A549 (cell line): Measurements from ENCODE around the gene GAK. TPM values are rescaled to one million over a fixed set of nuclear protein-coding genes. Genes with fewer than 3 reads are reported as not detected.

Experiments
- ATAC-seq, 2 experiments: fragments of 200-7000 bp in 1 of 2; fragments of >200 bp in 1 of 2; cut with Nextera tagmentation in 1 of 2; cut with Tn5 transposase in 1 of 2; 3 replicates each; pipeline versions ENCODE4 v1.8.0 to v1.9.1; 2018 to 2020; ENCODE audit warnings: mild to moderate bottlenecking in 1 of 2, moderate library complexity in 1 of 2
- CTCF ChIA-PET: fragments of 300-600 bp; sonication (Branson Sonifier 250); formaldehyde crosslinking; extraction: SDS; loops from one replicate; lab custom pipeline; 2021; ENCODE audit warnings: antibody characterized with exemption, inconsistent platforms; lab: Yijun Ruan, JAX
- POLR2A ChIA-PET: fragments of 350-600 bp; formaldehyde crosslinking; extraction: SDS; loops from one replicate; lab custom pipeline; 2021; ENCODE audit warnings: antibody characterized with exemption, inconsistent platforms; lab: Yijun Ruan, JAX
- DNase-seq, 2 experiments: peaks; one replicate each; pipeline versions ENCODE4 v3.0.0 to v3.0.0-alpha.2; 2011 to 2016; ENCODE audit warnings: low read depth in 1 of 2, low spot score in 1 of 2
- FAIRE-seq: peaks from 2 replicates; lab custom pipeline; 2011; peaks lifted over from hg19 to GRCh38; lab: Jason Lieb, UNC
- H3K27ac ChIP-seq, 2 experiments: fragments of >200 bp; sonication (Bioruptor Twin); formaldehyde crosslinking; 3 replicates each; pipeline ENCODE4 v1.5.1; 2016 to 2017
- H3K4me1 ChIP-seq: fragments of >200 bp; sonication (Bioruptor Twin); formaldehyde crosslinking; 3 replicates; pipeline ENCODE4 v1.6.1; 2016
- H3K4me2 ChIP-seq: fragments of >200 bp; sonication (Bioruptor Twin); formaldehyde crosslinking; 3 replicates; pipeline ENCODE4 v1.6.1; 2016
- H3K4me3 ChIP-seq: fragments of >200 bp; sonication (Bioruptor Twin); formaldehyde crosslinking; 3 replicates; pipeline ENCODE4 v1.5.1; 2016
- H3K9me3 ChIP-seq: fragments of >200 bp; sonication (Bioruptor Twin); formaldehyde crosslinking; 3 replicates; pipeline ENCODE4 v1.6.1; 2016
- BCL3 ChIP-seq: fragments of >200 bp; sonication (Bioruptor Twin); formaldehyde crosslinking; IDR thresholded peaks from 3 replicates; pipeline ENCODE4 v1.6.1; 2016
- BHLHE40 ChIP-seq: IDR thresholded peaks from 2 replicates; pipeline ENCODE4 v1.6.1; 2012; ENCODE audit warnings: low read depth, low read length, inconsistent platforms
- CEBPB ChIP-seq, 2 experiments: fragments of >200 bp in 1 of 2; sonication (Bioruptor Twin) in 1 of 2; formaldehyde crosslinking in 1 of 2; IDR thresholded peaks; 2 replicates each; pipeline ENCODE4 v1.6.1; 2012 to 2016
- CHD2 ChIP-seq: fragments of 150-350 bp; IDR thresholded peaks from 2 replicates; pipeline ENCODE4 v1.6.1; 2014; ENCODE audit warnings: low read length; ENCODE audit not compliant: partially characterized antibody
- CHD4 ChIP-seq: fragments of 200-600 bp; sonication (generic); IDR thresholded peaks from 2 replicates; pipeline ENCODE4 v1.6.1; 2016; ENCODE audit warnings: antibody characterized with exemption, mild to moderate bottlenecking, borderline replicate concordance
- EP300 ChIP-seq, 2 experiments: fragments of >200 bp; sonication (Bioruptor Twin); formaldehyde crosslinking; IDR thresholded peaks; 2 replicates in 1 of 2; 3 replicates in 1 of 2; pipeline ENCODE4 v1.6.1; 2016 to 2017
- FOXS1 ChIP-seq: fragments of 250-450 bp; sonication (Bioruptor Pico); IDR thresholded peaks from 2 replicates; pipeline ENCODE4 v1.5.0; 2020; ENCODE audit warnings: mild to moderate bottlenecking, moderate library complexity
- GATA3 ChIP-seq: IDR thresholded peaks from 2 replicates; pipeline ENCODE4 v1.6.1; 2012; ENCODE audit warnings: borderline replicate concordance
- HOXB13 ChIP-seq: fragments of 250-450 bp; sonication (Bioruptor Pico); IDR thresholded peaks from 2 replicates; pipeline ENCODE4 v1.5.0; 2020; ENCODE audit warnings: low read depth, mild to moderate bottlenecking, moderate library complexity
- JUN ChIP-seq, 2 experiments: fragments of >200 bp; sonication (Bioruptor Twin); formaldehyde crosslinking; IDR thresholded peaks; 2 replicates in 1 of 2; 3 replicates in 1 of 2; pipeline ENCODE4 v1.6.1; 2016 to 2017
- KDM5A ChIP-seq: fragments of 200-600 bp; sonication (generic); IDR thresholded peaks from 2 replicates; pipeline ENCODE4 v1.6.1; 2016; ENCODE audit warnings: antibody characterized with exemption, mild to moderate bottlenecking
- MAZ ChIP-seq: fragments of 150-350 bp; IDR thresholded peaks from 2 replicates; pipeline ENCODE4 v1.6.1; 2014; ENCODE audit warnings: antibody characterized with exemption, low read depth, low read length, borderline replicate concordance
- PHF8 ChIP-seq: fragments of 200-600 bp; sonication (generic); IDR thresholded peaks from 2 replicates; pipeline ENCODE4 v1.6.1; 2016; ENCODE audit warnings: low read depth, mild to moderate bottlenecking, antibody characterized with exemption, moderate library complexity, borderline replicate concordance
- POLR2A ChIP-seq: IDR thresholded peaks from 2 replicates; pipeline ENCODE4 v1.6.1; 2012; ENCODE audit warnings: mild to moderate bottlenecking, low read length
- POLR2AphosphoS2 ChIP-seq: conservative IDR thresholded peaks from 2 replicates; pipeline ENCODE4 v1.6.1; 2012; ENCODE audit warnings: low read length, improper control_type of control experiment, inconsistent platforms
- RAD21 ChIP-seq, 2 experiments: fragments of >200 bp in 1 of 2; sonication (Bioruptor Twin) in 1 of 2; formaldehyde crosslinking in 1 of 2; IDR thresholded peaks in 1 of 2; conservative IDR thresholded peaks in 1 of 2; 2 replicates in 1 of 2; 3 replicates in 1 of 2; pipeline ENCODE4 v1.6.1; 2012 to 2018; ENCODE audit warnings: inconsistent platforms in 1 of 2
- RCOR1 ChIP-seq: fragments of 150-350 bp; IDR thresholded peaks from 2 replicates; pipeline ENCODE4 v1.6.1; 2014; ENCODE audit warnings: antibody characterized with exemption, low read length, low read depth
- RFX5 ChIP-seq: fragments of 450-650 bp; IDR thresholded peaks from 2 replicates; pipeline ENCODE4 v1.7.1; 2014; ENCODE audit warnings: antibody characterized with exemption, mild to moderate bottlenecking, moderate library complexity
- RNF2 ChIP-seq: fragments of 200-600 bp; sonication (generic); IDR thresholded peaks from 2 replicates; pipeline ENCODE4 v1.6.1; 2016; ENCODE audit warnings: low read depth, mild to moderate bottlenecking, antibody characterized with exemption, moderate library complexity, borderline replicate concordance
- SMC3 ChIP-seq: fragments of >200 bp; sonication (Bioruptor Twin); formaldehyde crosslinking; IDR thresholded peaks from 3 replicates; pipeline ENCODE4 v1.6.1; 2018; ENCODE audit warnings: inconsistent platforms
- TFCP2L1 ChIP-seq: fragments of 250-450 bp; sonication (Bioruptor Pico); IDR thresholded peaks from 2 replicates; pipeline ENCODE4 v1.5.0; 2021; ENCODE audit warnings: mild to moderate bottlenecking
- USF2 ChIP-seq: fragments of 450-650 bp; IDR thresholded peaks from 2 replicates; pipeline ENCODE4 v1.6.1; 2014; ENCODE audit warnings: antibody characterized with exemption
- WGBS: methylation state at CpG from one replicate; pipeline ENCODE4 v1.1.6; 2017; ENCODE audit errors: missing lambda C conversion rate; 5-methylcytosine and 5-hydroxymethylcytosine counted together
- polyA plus RNA-seq, 4 experiments: library from polyadenylated mRNA; depleted of rRNA in 3 of 4; stranded (reverse); fragments of >200 nt; fragmentation: RNase III in 1 of 4; extraction: RNeasy Plus Mini Kit Qiagen cat#74134 plus additional on column Dnase treatment in 1 of 4; gene quantifications; 2 replicates in 3 of 4; 3 replicates in 1 of 4; pipeline ENCODE4 v1.2.3, GENCODE V29; 2011 to 2017
- TF ChIP-seq, protein P1 (sequence below): fragments of 150-350 bp; IDR thresholded peaks from 2 replicates; pipeline ENCODE4 v1.6.1; 2014; ENCODE audit warnings: low read depth, mild to moderate bottlenecking, low read length
- TF ChIP-seq, protein P2 (sequence below): fragments of 200-600 bp; sonication (generic); IDR thresholded peaks from 2 replicates; pipeline ENCODE4 v1.6.1; 2016; ENCODE audit warnings: antibody characterized with exemption, mild to moderate bottlenecking, moderate library complexity

Gene GAK
- polyA plus RNA-seq, 2 of the 4 experiments (the other 2 are of a cell fraction): 13.8 to 34.3 TPM

- no peaks in the 10 kb centered on the region for H3K4me1 ChIP-seq
- CTCF ChIA-PET: no interaction called here
- POLR2A ChIA-PET: no interaction called here
- WGBS: 92% methylated on average over 3 of the region's 22 CpGs
- FAIRE-seq (no peak), DNase-seq (no peak), ATAC-seq (no peak)
- no peak overlapping the region for H3K4me2 ChIP-seq
- H3K4me3 ChIP-seq: no peak overlapping the region
- no peaks in the 10 kb centered on the region for H3K9me3 ChIP-seq
- H3K27ac ChIP-seq: no peak overlapping the region
- no peak for TF ChIP-seq POLR2AphosphoS2
- TF ChIP-seq PHF8: no peak
Measured at GRCh38 chr4:882646-883045, 49.5 kb downstream of the GAK start.

- TF ChIP-seq, protein P1, sequence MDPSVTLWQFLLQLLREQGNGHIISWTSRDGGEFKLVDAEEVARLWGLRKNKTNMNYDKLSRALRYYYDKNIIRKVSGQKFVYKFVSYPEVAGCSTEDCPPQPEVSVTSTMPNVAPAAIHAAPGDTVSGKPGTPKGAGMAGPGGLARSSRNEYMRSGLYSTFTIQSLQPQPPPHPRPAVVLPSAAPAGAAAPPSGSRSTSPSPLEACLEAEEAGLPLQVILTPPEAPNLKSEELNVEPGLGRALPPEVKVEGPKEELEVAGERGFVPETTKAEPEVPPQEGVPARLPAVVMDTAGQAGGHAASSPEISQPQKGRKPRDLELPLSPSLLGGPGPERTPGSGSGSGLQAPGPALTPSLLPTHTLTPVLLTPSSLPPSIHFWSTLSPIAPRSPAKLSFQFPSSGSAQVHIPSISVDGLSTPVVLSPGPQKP: no peak
- TF ChIP-seq FOXS1 (CRISPR knock-in tag) (no peak), RFX5 (no peak), RAD21 (conservative IDR thresholded peaks at IDR 0.05 in 1 of 2, IDR thresholded peaks at IDR 0.05 in 1 of 2) (no peak), GATA3 (no peak), RCOR1 (no peak), BCL3 (no peak), JUN (IDR thresholded peaks at IDR 0.05) (no peak), HOXB13 (no peak), RNF2 (no peak), CHD2 (no peak), TFCP2L1 (CRISPR knock-in tag) (no peak)
- TF ChIP-seq, all 56 proteins: peak for 0
- ATAC-seq (no peak), DNase-seq (no peak), FAIRE-seq (no peak)
- POLR2A ChIA-PET: no interaction called here
- H3K27ac ChIP-seq: no peak overlapping the region
- H3K4me3 ChIP-seq: no peak overlapping the region
- H3K9me3 ChIP-seq: no peaks in the 10 kb centered on the region
- no peaks in the 10 kb centered on the region for H3K4me1 ChIP-seq
- 90% methylated on average over 10 of the region's 34 CpGs for WGBS
- no peak overlapping the region for H3K4me2 ChIP-seq
- CTCF ChIA-PET: no interaction called here
Measured at GRCh38 chr4:881709-882108, 50.4 kb downstream of the GAK start.

- no peak for FAIRE-seq
- Histone ChIP-seq H3K4me2 (no peak overlapping the region), H3K27ac (no peak overlapping the region), H3K4me1 (no peaks in the 10 kb centered on the region), H3K9me3 (no peaks in the 10 kb centered on the region), H3K4me3 (no peak overlapping the region)
- ChIA-PET CTCF (interaction anchor here (1.1 kb wide), 1 partner anchor 106 kb away, joined by 4 read pairs; the partner anchor contains the start of gene IDUA), POLR2A (no interaction called here)
- no peak for DNase-seq
- 87% methylated on average over 8 of the region's 17 CpGs for WGBS
- no peak for TF ChIP-seq BHLHE40
- TF ChIP-seq TFCP2L1 (CRISPR knock-in tag): no peak
- TF ChIP-seq POLR2A: no peak
- TF ChIP-seq, protein P2, sequence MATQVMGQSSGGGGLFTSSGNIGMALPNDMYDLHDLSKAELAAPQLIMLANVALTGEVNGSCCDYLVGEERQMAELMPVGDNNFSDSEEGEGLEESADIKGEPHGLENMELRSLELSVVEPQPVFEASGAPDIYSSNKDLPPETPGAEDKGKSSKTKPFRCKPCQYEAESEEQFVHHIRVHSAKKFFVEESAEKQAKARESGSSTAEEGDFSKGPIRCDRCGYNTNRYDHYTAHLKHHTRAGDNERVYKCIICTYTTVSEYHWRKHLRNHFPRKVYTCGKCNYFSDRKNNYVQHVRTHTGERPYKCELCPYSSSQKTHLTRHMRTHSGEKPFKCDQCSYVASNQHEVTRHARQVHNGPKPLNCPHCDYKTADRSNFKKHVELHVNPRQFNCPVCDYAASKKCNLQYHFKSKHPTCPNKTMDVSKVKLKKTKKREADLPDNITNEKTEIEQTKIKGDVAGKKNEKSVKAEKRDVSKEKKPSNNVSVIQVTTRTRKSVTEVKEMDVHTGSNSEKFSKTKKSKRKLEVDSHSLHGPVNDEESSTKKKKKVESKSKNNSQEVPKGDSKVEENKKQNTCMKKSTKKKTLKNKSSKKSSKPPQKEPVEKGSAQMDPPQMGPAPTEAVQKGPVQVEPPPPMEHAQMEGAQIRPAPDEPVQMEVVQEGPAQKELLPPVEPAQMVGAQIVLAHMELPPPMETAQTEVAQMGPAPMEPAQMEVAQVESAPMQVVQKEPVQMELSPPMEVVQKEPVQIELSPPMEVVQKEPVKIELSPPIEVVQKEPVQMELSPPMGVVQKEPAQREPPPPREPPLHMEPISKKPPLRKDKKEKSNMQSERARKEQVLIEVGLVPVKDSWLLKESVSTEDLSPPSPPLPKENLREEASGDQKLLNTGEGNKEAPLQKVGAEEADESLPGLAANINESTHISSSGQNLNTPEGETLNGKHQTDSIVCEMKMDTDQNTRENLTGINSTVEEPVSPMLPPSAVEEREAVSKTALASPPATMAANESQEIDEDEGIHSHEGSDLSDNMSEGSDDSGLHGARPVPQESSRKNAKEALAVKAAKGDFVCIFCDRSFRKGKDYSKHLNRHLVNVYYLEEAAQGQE: no peak
- TF ChIP-seq EP300 (IDR thresholded peaks at IDR 0.05): no peak
- no peak for TF ChIP-seq MAZ
- no peak for TF ChIP-seq CEBPB (IDR thresholded peaks at IDR 0.05)
- no peak for TF ChIP-seq RAD21 (conservative IDR thresholded peaks at IDR 0.05 in 1 of 2, IDR thresholded peaks at IDR 0.05 in 1 of 2)
- no peak for TF ChIP-seq CHD4
- TF ChIP-seq SMC3: no peak
- no peak for TF ChIP-seq USF2
- no peak for TF ChIP-seq KDM5A
- no peak for ATAC-seq
Measured at GRCh38 chr4:880684-881405, 51.3 kb downstream of the GAK start.
